ENCODE results near the gene MED15.

DNA sequence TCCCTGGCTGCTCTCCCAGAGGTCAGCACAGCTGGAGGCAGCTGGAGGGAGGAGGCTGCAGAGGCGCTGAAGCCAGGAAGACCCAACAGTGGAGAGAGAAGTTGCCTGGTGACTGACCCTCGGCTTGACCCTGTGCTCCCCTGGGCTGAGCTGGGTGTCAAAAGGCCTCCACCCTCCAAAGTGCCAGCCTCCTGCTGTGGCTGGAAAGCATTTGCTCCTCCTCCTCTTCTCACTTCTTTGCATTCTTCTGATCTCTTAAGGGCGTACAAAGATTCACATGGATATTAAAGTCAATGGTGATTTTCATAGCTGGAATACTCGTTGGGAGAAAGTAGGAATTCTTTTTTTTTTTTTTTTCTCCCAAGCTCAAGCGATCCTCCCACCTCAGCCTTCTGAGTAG is 91.7 kb downstream of the MED15 start:
- no peak for TF ChIP-seq POLR2AphosphoS5 (IDR thresholded peaks at IDR 0.05; ENCODE audit: low read depth, low read length)
- TF ChIP-seq POLR2A (IDR thresholded peaks at IDR 0.05; ENCODE audit: low read depth, low read length), result no peak
- no peak for TF ChIP-seq TAF1 (IDR thresholded peaks at IDR 0.05; ENCODE audit: low read depth, low read length)
- no peak for TF ChIP-seq SPI1 (IDR thresholded peaks at IDR 0.05; ENCODE audit: low read depth, low read length)
